SH-SY5Y (cell line): ENCODE measurements around the gene WDHD1.

Experiments used
- GATA2 ChIP-seq: IDR thresholded peaks from 2 replicates; pipeline ENCODE4 v1.6.1; 2011; ENCODE audit warnings: mild to moderate bottlenecking, low read depth, low read length
- GATA3 ChIP-seq: IDR thresholded peaks from 2 replicates; pipeline ENCODE4 v1.6.1; 2011; ENCODE audit warnings: low read depth, mild to moderate bottlenecking, low read length, moderate library complexity

DNA sequence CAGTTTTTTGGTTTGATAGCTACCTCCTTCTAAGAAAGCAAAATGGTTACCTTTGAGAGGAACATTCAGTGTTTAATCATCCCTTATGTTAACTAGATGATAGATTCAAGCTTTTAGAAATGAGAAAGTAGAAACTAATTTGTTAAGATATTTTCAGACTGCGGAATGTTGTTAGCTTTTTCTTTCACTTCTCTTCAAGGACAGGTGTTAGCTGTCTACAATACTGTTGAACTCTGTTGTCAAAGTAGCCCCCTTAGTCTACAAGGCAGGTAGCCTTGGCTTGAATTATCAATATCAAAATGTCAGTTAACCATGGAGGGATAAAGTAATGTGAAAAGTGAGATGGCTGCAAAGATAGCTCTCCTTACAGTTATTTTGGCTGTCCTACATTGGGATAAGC lies 39.3 kb upstream of the WDHD1 start:
- no peak for TF ChIP-seq GATA2
- TF ChIP-seq GATA3 = no peak
